ENCODE data around the gene ABAT.

Gene ABAT

GRCh38 chr16:8808009-8808408, 133.6 kb downstream of the ABAT start:
- TF ChIP-seq CTCF (IDR thresholded peaks at IDR 0.05; ENCODE audit: low read length), result no peak
- Histone ChIP-seq H3K27me3 (ENCODE audit: insufficient read depth, low read length) (no peaks in the 10 kb centered on the region), H4K20me1 (ENCODE audit: insufficient read depth, low read length) (0 out of 2 replicates have a peak, but pooled peaks cover 3% of the 10 kb centered on the region), H2AFZ (ENCODE audit: low read length) (no peak overlapping the region), H3K9me2 (ENCODE audit: low read depth, low read length) (no peaks in the 10 kb centered on the region), H3K27ac (ENCODE audit: low read depth, low read length, poor library complexity, severe bottlenecking) (no peak overlapping the region), H3K4me3 (ENCODE audit: low read depth, low read length, poor library complexity, severe bottlenecking) (no peak overlapping the region), H3K79me2 (ENCODE audit: insufficient read depth, low read length) (no peaks in the 10 kb centered on the region), H3K4me2 (ENCODE audit: low read length) (no peak overlapping the region), H3K4me1 (ENCODE audit: insufficient read depth, low read length, severe bottlenecking) (no peaks in the 10 kb centered on the region), H3K9me3 (ENCODE audit: low read length) (no peaks in the 10 kb centered on the region), H3F3A (ENCODE audit: insufficient read depth, low read length) (no peaks in the 10 kb centered on the region), H3K9ac (ENCODE audit: low read length) (no peak overlapping the region), H3K36me3 (ENCODE audit: insufficient read depth, low read length) (peaks cover 97% of the 10 kb centered on the region)

GRCh38 chr16:8808613-8809353, 134.4 kb downstream of the ABAT start:
- no peaks in the 10 kb centered on the region for H3K27me3 ChIP-seq (ENCODE audit: insufficient read depth, low read length)
- no peak overlapping the region for H3K27ac ChIP-seq (ENCODE audit: low read depth, low read length, poor library complexity, severe bottlenecking)
- no peaks in the 10 kb centered on the region for H3K9me3 ChIP-seq (ENCODE audit: low read length)
- no peak for TF ChIP-seq CTCF (IDR thresholded peaks at IDR 0.05; ENCODE audit: low read length)
- TF ChIP-seq EZH2 (IDR thresholded peaks at IDR 0.05; ENCODE audit: borderline replicate concordance, low read length), result no peak
- H3K79me2 ChIP-seq (ENCODE audit: insufficient read depth, low read length), result no peaks in the 10 kb centered on the region
- no peak overlapping the region for H3K4me2 ChIP-seq (ENCODE audit: low read length)
- peaks cover 99% of the 10 kb centered on the region for H3K36me3 ChIP-seq (ENCODE audit: insufficient read depth, low read length)
- H3K4me1 ChIP-seq (ENCODE audit: insufficient read depth, low read length, severe bottlenecking), result no peaks in the 10 kb centered on the region
- no peak overlapping the region for H3K4me3 ChIP-seq (ENCODE audit: low read depth, low read length, poor library complexity, severe bottlenecking)
- no peak overlapping the region for H2AFZ ChIP-seq (ENCODE audit: low read length)
- H3K9me2 ChIP-seq (ENCODE audit: low read depth, low read length), result no peaks in the 10 kb centered on the region
- H3F3A ChIP-seq (ENCODE audit: insufficient read depth, low read length), result no peaks in the 10 kb centered on the region
- no peak overlapping the region for H3K9ac ChIP-seq (ENCODE audit: low read length)
- H4K20me1 ChIP-seq (ENCODE audit: insufficient read depth, low read length), result 0 out of 2 replicates have a peak, but pooled peaks cover 3% of the 10 kb centered on the region

GRCh38 chr16:8812162-8812843, 137.9 kb downstream of the ABAT start:
- H3K27ac ChIP-seq (ENCODE audit: low read depth, low read length, poor library complexity, severe bottlenecking), result no peak overlapping the region
- H3K27me3 ChIP-seq (ENCODE audit: insufficient read depth, low read length), result no peaks in the 10 kb centered on the region
- TF ChIP-seq EZH2 (IDR thresholded peaks at IDR 0.05; ENCODE audit: borderline replicate concordance, low read length), result no peak
- no peak for TF ChIP-seq CTCF (IDR thresholded peaks at IDR 0.05; ENCODE audit: low read length)
- H3K9ac ChIP-seq (ENCODE audit: low read length), result no peak overlapping the region
- H3K79me2 ChIP-seq (ENCODE audit: insufficient read depth, low read length), result no peaks in the 10 kb centered on the region
- H3K4me2 ChIP-seq (ENCODE audit: low read length), result no peak overlapping the region
- H4K20me1 ChIP-seq (ENCODE audit: insufficient read depth, low read length), result no peaks in the 10 kb centered on the region
- H3K4me1 ChIP-seq (ENCODE audit: insufficient read depth, low read length, severe bottlenecking), result no peaks in the 10 kb centered on the region
- no peaks in the 10 kb centered on the region for H3K9me2 ChIP-seq (ENCODE audit: low read depth, low read length)
- no peaks in the 10 kb centered on the region for H3K9me3 ChIP-seq (ENCODE audit: low read length)
- peaks cover 100% of the 10 kb centered on the region for H3K36me3 ChIP-seq (ENCODE audit: insufficient read depth, low read length)
- H3K4me3 ChIP-seq (ENCODE audit: low read depth, low read length, poor library complexity, severe bottlenecking), result no peak overlapping the region
- no peak overlapping the region for H2AFZ ChIP-seq (ENCODE audit: low read length)
- no peaks in the 10 kb centered on the region for H3F3A ChIP-seq (ENCODE audit: insufficient read depth, low read length)

Measured in OCI-LY1 (cell line).